HUDEP-2 (cell line): ENCODE measurements around the gene SIN3B.
"Not testable (repeated sequence)": the region's sequence is repeated elsewhere in the genome, so short reads cannot be mapped to it uniquely, and the experiment has no call there.

Experiments used
- DNase-seq, 76 experiments: peaks; one replicate each; lab custom pipeline; 2025; ENCODE audit not compliant: unreplicated experiment in 76 of 76; lab: John Stamatoyannopoulos, UW

SIN3B gene, protein sequence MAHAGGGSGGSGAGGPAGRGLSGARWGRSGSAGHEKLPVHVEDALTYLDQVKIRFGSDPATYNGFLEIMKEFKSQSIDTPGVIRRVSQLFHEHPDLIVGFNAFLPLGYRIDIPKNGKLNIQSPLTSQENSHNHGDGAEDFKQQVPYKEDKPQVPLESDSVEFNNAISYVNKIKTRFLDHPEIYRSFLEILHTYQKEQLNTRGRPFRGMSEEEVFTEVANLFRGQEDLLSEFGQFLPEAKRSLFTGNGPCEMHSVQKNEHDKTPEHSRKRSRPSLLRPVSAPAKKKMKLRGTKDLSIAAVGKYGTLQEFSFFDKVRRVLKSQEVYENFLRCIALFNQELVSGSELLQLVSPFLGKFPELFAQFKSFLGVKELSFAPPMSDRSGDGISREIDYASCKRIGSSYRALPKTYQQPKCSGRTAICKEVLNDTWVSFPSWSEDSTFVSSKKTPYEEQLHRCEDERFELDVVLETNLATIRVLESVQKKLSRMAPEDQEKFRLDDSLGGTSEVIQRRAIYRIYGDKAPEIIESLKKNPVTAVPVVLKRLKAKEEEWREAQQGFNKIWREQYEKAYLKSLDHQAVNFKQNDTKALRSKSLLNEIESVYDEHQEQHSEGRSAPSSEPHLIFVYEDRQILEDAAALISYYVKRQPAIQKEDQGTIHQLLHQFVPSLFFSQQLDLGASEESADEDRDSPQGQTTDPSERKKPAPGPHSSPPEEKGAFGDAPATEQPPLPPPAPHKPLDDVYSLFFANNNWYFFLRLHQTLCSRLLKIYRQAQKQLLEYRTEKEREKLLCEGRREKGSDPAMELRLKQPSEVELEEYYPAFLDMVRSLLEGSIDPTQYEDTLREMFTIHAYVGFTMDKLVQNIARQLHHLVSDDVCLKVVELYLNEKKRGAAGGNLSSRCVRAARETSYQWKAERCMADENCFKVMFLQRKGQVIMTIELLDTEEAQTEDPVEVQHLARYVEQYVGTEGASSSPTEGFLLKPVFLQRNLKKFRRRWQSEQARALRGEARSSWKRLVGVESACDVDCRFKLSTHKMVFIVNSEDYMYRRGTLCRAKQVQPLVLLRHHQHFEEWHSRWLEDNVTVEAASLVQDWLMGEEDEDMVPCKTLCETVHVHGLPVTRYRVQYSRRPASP

GRCh38 chr19:16829010-16829821 is at the start of gene SIN3B:
SIN3B (plus strand) TSS chr19:16829398; CDS start chr19:16829421, 23 bp downstream.
- DNase-seq = peak in 73 of 76 experiments; percentile 16 to 93 (median 83)

DNA sequence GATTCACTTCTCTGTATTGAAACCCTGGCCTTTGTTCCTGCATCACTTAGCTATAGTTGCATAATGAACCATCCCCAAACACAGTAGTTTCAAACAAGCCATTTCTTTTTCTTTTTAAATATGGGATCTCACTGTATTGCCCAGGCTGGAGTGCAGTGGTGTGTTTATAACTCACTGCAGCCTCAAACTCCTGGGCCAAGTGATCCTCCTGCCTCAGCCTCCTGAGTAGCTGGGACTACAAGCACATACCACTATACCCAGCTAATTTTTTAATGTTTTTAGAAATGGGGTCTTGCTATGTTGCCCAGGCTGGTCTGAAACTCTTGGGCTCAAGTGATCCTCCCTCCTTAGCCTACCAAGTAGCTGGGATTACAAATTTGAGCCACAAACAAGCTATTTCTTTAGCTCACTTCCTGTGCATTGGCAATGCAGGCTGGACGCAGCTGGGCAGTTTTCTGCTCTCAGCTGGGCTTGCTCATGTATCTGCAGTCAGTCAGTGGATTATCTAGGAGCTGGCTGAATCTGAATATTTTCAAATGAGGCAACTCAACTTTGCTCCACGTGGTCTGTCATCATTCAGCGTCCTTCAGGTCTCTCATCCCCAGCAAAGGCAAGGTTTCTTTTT is 49.5 kb upstream of the SIN3B start:
- DNase-seq = no peak

DNA sequence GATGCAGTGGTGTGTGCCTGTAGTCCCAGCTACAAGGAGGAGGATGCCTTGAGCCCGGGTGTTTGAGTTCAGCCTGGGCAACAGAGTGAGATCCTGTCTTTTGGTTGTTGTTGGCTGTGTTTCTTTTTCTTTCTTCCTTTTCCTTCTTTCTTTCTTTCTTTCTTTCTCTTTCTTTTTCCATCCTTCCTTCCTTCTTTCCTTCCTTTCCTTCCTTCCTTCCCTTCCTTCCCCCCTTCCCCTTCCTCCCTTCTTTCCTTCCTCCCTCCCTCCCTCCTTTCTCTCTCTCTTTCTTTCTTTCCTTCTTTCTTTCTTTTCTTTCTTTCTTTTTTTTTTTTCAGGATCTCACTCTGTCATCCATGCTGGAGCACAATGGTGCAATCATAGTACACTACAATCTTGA is 46.5 kb upstream of the SIN3B start:
- no peak for DNase-seq

GRCh38 chr19:16788479-16788878 is 40.7 kb upstream of the SIN3B start:
- DNase-seq = no peak

DNA sequence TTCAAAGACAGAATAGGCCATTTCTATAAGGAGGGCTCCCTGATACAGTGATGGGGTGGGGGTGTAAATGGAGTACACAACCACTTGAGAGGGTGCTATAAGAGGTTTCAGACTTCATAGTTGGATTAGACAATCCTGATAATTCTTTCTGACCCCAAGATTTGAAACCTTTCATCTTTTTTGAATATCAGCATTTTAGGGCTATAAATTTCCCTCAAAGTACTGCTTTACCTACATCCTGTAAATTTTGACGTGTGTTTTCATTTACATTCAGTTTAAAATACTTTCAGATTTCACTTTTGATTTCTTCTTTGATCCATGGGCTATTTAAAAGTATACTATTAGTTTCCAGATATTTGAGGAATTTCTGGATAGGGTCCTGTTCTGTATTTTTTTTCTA is 40.0 kb upstream of the SIN3B start:
- DNase-seq = no peak

DNA sequence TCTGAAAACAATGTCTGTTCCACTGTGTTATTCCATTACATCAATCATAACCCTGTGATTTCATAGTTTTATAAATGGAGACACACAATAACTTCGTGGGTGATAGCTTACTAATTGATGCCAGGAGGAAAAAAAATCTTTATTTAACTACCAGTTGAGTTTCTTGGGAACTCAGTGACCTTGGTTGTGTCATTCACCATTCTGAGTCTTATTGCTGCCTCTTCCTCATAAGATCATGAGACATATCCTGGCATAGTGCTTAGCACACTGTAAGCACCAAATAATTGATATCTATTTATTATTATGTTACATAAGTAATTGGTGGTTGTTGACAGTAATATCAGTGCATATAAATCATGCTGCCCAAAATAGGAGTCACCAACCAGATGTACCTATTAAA is 39.1 kb upstream of the SIN3B start:
- DNase-seq = no peak

- DNase-seq = no peak
Observed at GRCh38 chr19:16791942-16792341, 37.3 kb upstream of the SIN3B start.

GRCh38 chr19:16794456-16795441 is 34.4 kb upstream of the SIN3B start:
- no peak for DNase-seq

DNA sequence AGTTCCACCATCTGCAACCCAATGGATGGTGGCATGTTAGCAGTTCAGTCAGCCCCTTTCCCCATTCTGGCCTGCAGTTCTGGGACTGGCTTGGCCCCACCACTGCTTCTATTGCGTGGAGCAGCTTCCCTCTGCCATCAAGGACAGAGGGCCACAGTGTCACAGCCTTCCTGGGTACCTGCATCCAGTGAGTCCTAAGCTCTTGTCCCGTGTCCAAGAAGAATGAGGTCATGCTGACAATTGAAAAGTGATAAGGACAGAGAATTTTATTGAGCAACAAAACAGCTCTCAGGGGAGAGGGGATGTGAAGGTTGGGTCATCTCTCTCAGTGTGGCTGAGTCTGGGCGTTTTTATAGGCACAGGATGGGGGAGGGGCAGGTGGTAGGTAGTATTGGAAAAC is 33.5 kb upstream of the SIN3B start:
- no peak for DNase-seq

GRCh38 chr19:16797876-16798275 is 31.3 kb upstream of the SIN3B start:
- no peak for DNase-seq

DNA sequence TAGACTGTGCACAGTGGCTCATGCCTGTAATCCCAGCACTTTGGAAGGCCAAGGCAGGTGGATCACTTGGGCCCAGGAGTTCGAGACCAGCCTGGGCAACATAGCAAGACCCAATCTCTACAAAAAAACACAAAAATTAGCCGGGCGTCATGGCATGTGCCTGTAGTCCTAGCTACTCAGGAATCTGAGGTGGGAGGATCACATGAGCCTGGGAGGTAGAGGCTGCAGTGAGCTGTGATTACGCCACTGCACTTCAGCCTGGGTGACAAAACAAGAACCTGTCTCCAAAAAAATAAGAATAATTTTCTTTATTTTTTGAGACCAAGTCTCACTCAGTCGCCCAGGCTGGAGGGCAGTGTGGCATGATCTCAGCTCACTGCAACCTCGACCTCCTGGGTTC is 30.9 kb upstream of the SIN3B start:
- DNase-seq = not testable (repeated sequence)

DNA sequence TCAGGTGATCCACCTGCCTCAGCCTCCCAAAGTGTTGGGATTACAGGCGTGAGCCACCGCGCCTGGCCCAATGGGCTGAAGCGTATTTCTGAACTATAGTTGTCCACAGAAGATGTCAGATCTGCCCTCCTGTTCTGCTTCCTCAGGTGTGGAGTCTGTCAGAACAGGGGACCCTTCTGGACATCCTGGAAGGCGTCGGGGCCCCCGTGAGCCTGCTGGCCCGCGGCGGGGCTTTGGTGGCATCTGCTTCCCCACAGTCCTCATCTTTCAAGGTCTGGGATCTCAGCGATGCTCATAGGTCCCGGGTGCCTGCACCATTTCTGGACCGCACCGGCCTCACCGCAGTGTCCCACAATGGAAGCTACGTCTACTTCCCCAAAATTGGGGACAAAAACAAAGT is 29.5 kb upstream of the SIN3B start:
- DNase-seq = no peak

DNA sequence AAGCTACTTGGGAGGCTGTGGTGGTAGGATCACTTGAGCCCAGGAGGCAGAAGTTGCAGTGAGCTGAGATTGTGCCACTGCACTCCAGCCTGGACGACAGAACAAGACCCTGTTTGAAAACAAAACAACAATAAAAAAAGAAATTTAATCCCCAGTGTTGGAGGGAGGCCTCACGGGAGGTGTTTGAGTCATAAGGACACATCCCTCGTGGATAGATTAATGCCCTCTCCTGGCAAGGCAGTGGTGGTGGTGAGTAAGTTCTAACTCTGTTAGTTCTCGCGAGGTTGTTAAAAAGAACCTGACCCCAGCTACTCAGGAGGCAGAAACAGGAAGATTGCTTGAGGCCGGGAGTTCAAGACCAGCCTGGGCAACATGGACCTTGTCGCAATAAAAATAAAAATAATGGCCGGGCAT is 27.6 kb upstream of the SIN3B start:
- DNase-seq = no peak

DNA sequence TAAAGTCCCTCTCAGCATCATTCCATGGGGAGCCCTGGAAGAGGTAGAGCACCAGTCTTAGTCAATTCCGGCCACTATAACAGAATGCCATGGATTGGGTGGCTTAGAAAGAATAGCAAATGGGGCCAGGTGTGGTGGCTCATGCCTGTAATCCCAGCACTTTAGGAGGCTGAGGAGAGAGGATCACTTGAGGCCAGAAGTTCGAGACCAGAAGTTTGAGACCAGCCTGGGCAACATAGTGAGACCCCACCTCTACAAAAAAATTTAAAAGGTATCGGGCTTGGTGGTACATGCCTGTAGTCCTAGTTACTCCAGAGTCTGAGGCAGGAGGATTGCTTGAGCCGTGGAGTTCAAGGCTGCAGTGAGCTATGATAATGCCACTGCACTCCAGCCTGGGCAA is 25.0 kb upstream of the SIN3B start:
- no peak for DNase-seq

DNA sequence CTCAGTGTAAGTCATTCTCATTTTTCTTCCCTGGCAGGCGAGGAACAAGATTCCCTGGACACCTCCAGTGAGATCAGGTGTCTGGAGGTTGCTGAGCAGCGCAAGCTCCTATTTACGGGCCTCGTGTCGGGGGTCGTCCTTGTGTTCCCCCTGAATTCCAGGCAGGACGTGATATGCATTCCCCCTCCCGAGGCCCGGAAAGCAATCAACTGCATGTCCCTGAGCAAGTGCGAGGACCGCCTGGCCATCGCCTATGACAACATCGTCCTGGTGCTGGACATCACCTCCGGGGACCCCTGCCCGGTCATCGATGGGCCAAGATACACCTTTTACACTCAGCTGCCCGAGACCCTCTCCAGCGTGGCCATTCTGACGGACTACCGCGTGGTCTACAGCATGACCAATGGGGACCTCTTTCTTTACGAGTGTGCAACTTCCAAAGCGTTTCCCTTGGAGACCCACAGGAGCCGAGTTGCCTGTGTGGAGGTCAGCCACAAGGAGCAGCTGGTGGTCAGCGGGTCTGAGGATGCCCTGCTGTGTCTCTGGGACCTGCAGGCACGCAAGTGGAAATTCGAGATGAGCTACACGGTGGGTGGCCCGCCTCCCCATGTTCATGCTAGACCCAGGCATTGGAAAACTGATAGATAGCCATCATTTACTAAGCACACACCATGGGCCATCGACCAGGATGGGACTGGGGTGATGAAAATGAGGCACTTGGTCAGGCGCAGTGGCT is 21.5 kb upstream of the SIN3B start:
- no peak for DNase-seq

DNA sequence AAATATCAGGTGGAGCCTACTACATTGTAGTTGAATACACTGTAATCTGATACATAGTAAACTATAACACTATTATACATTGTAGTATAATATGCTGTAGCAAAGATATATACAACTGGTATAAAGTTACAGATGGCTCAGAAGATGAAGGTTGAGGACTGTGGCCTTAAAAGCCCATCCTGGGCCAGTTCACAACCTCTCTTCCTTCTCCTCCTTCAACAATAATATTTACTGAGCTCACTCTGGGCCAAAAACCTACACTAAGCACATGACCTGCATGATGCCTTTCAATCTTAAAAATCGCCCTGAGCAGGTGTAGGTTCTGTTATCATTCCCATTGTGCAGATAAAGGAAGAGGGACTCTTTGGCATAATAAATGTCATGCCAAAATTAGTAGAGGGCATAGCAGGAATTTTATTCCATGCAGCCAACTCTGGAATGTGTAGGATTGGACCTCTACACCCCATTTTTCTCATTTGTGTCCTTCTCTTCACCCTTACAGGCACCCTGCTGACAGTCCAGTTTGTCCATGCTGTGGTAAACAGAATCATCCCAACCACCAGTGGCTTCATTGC is 14.6 kb upstream of the SIN3B start:
- no peak for DNase-seq

DNA sequence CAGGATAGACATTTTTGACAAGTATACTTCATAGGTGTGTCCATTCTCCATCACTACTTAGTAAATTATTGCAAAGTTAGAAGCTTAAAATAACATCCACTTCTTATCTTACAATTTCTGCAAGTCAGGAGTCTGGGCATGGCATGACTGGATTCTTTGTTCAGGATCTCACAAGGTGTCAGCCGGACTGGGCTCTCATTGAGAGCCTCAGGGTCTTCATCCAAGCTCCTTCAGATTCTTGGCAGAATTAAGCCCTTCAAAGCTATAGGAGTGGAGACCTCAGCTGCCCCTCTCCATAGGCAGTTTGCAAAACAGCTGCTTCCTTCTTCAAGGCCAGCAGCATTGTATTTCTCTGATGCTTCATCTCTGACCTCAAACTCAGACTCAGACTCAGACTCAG is 9.1 kb upstream of the SIN3B start:
- no peak for DNase-seq

DNA sequence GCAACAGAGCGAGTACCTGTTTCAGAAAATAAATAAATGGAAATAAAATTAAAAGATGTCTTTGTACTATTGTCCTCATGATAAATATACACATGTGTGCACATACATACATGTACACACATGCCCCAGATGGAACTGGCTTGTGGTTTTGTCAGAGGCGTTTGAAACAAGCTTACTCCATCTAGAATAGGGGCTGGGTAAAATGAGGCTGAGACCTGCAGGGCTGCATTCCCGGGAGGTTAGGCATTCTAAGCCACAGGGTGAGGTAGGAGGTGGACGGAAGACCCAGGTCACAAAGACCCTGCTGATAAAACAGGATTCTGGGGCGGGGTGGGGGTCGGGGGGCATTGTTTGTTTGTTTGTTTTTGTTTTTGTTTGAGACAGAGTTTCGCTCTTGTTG is 8.1 kb upstream of the SIN3B start:
- DNase-seq = no peak
